SK-N-SH (cell line): ENCODE results near the gene SLC8B1. TPM values are rescaled to one million over a fixed set of nuclear protein-coding genes. Genes with fewer than 3 reads are reported as not detected.
"Not testable (repeated sequence)": the region's sequence is repeated elsewhere in the genome, so short reads cannot be mapped to it uniquely, and the experiment has no call there.

Experiments used
- CTCF ChIA-PET: fragments of 300-600, 350-600 bp; formaldehyde crosslinking; extraction: SDS; loops from one replicate; lab custom pipeline; 2021; lab: Yijun Ruan, JAX
- POLR2A ChIA-PET: fragments of 350-600 bp; sonication (Branson Sonifier 250); formaldehyde crosslinking; extraction: SDS; loops from one replicate; lab custom pipeline; 2020; ENCODE audit warnings: antibody characterized with exemption, inconsistent platforms; lab: Yijun Ruan, JAX
- DNase-seq: peaks from one replicate; pipeline ENCODE4 v3.0.0; 2012
- H2AFZ ChIP-seq: fragments of 200-600 bp; sonication (generic); 2 replicates; pipeline ENCODE4 v1.8.1; 2016; ENCODE audit warnings: antibody characterized with exemption, mild to moderate bottlenecking, low read depth
- H3F3A ChIP-seq: fragments of 200-600 bp; sonication (generic); replicated peaks from 2 replicates; pipeline ENCODE3; 2016; ENCODE audit warnings: antibody characterized with exemption, mild to moderate bottlenecking; ENCODE audit not compliant: insufficient read depth
- H3K27ac ChIP-seq, 2 experiments: fragments of 200-500 bp in 1 of 2; fragments of 200-600 bp in 1 of 2; sonication (Bioruptor generic) in 1 of 2; sonication (generic), shearing (Covaris generic) in 1 of 2; 2 replicates each; pipeline versions ENCODE4 v1.5.1 to v1.6.1; 2014 to 2016; ENCODE audit warnings: low read depth in 2 of 2, inconsistent platforms in 1 of 2, low read length in 1 of 2, mild to moderate bottlenecking in 1 of 2, mixed read lengths in 1 of 2
- H3K27me3 ChIP-seq: fragments of 200-600 bp; sonication (generic), shearing (Covaris generic); 2 replicates; pipeline ENCODE4 v1.6.1; 2016; ENCODE audit warnings: mixed run types; ENCODE audit not compliant: insufficient read depth
- H3K36me3 ChIP-seq, 2 experiments: fragments of 200-500 bp in 1 of 2; fragments of 200-600 bp in 1 of 2; sonication (Bioruptor generic) in 1 of 2; sonication (generic) in 1 of 2; replicated peaks in 1 of 2; 2 replicates each; pipeline versions ENCODE3 to v1.5.1; 2014 to 2016; ENCODE audit warnings: low read length in 1 of 2, mild to moderate bottlenecking in 1 of 2; ENCODE audit not compliant: insufficient read depth in 2 of 2, control insufficient read depth in 1 of 2
- H3K4me1 ChIP-seq, 2 experiments: fragments of 200-500 bp in 1 of 2; fragments of 200-600 bp in 1 of 2; sonication (Bioruptor generic) in 1 of 2; sonication (generic), shearing (Covaris generic) in 1 of 2; 2 replicates each; pipeline versions ENCODE4 v1.5.1 to v1.6.1; 2014 to 2016; ENCODE audit warnings: low read depth in 1 of 2, low read length in 1 of 2, mixed run types in 1 of 2; ENCODE audit not compliant: insufficient read depth in 2 of 2, control insufficient read depth in 1 of 2
- H3K4me2 ChIP-seq: fragments of 200-600 bp; sonication (generic), shearing (Covaris generic); 2 replicates; pipeline ENCODE4 v1.6.1; 2017; ENCODE audit warnings: mixed run types
- H3K4me3 ChIP-seq, 2 experiments: fragments of 200-500 bp in 1 of 2; fragments of 200-600 bp in 1 of 2; sonication (Bioruptor generic) in 1 of 2; sonication (generic), shearing (Covaris generic) in 1 of 2; 2 replicates each; pipeline versions ENCODE4 v1.5.1 to v1.8.1; 2014 to 2016; ENCODE audit warnings: low read depth in 2 of 2, inconsistent platforms in 1 of 2, low read length in 1 of 2, mild to moderate bottlenecking in 1 of 2, mixed read lengths in 1 of 2, moderate library complexity in 1 of 2
- H3K79me2 ChIP-seq: fragments of 200-600 bp; sonication (generic); 2 replicates; pipeline ENCODE4 v1.8.1; 2017; ENCODE audit warnings: mild to moderate bottlenecking; ENCODE audit not compliant: insufficient read depth
- H3K9ac ChIP-seq: fragments of 200-600 bp; sonication (generic); 2 replicates; pipeline ENCODE4 v1.6.1; 2017; ENCODE audit warnings: mixed run types
- H3K9me2 ChIP-seq: fragments of 200-600 bp; sonication (generic); 2 replicates; pipeline ENCODE4 v1.6.1; 2017; ENCODE audit warnings: mixed run types
- H3K9me3 ChIP-seq: fragments of 200-600 bp; sonication (generic); 2 replicates; pipeline ENCODE4 v1.6.1; 2017; ENCODE audit warnings: mixed run types, mild to moderate bottlenecking, moderate library complexity
- H4K20me1 ChIP-seq: fragments of 200-600 bp; sonication (generic); 2 replicates; pipeline ENCODE4 v1.6.1; 2017; ENCODE audit warnings: mild to moderate bottlenecking, mixed run types; ENCODE audit not compliant: insufficient read depth
- CHD2 ChIP-seq: fragments of 150-350 bp; IDR thresholded peaks from 2 replicates; pipeline ENCODE4 v1.6.1; 2018; ENCODE audit warnings: low read length; ENCODE audit not compliant: partially characterized antibody
- CTCF ChIP-seq: fragments of 200-600 bp; sonication (generic); IDR thresholded peaks from 2 replicates; pipeline ENCODE4 v1.6.1; 2017; ENCODE audit warnings: antibody characterized with exemption, mild to moderate bottlenecking, moderate library complexity
- FOSL2 ChIP-seq: IDR thresholded peaks from 2 replicates; pipeline ENCODE4 v1.4.0; 2012; ENCODE audit warnings: low read depth, mild to moderate bottlenecking, moderate library complexity, borderline replicate concordance
- IRF3 ChIP-seq: fragments of 150-350 bp; IDR thresholded peaks from 2 replicates; pipeline ENCODE4 v1.6.1; 2016; ENCODE audit warnings: mild to moderate bottlenecking, low read depth, low read length
- JUND ChIP-seq: IDR thresholded peaks from 2 replicates; pipeline ENCODE4 v1.4.0; 2012
- NRF1 ChIP-seq: IDR thresholded peaks from 2 replicates; pipeline ENCODE4 v1.6.1; 2012; ENCODE audit warnings: low read depth, mild to moderate bottlenecking, low read length
- PBX3 ChIP-seq: IDR thresholded peaks from 2 replicates; pipeline ENCODE4; 2012
- POLR2AphosphoS5 ChIP-seq: IDR thresholded peaks from 2 replicates; pipeline ENCODE4 v1.6.1; 2012; ENCODE audit warnings: low read depth, low read length
- RAD21 ChIP-seq: IDR thresholded peaks from 2 replicates; pipeline ENCODE4 v1.6.1; 2012; ENCODE audit warnings: mild to moderate bottlenecking, low read length
- RFX5 ChIP-seq: IDR thresholded peaks from 2 replicates; pipeline ENCODE4 v1.6.1; 2012; ENCODE audit warnings: mild to moderate bottlenecking, improper control_type of control experiment, low read length
- SIN3A ChIP-seq: IDR thresholded peaks from 2 replicates; pipeline ENCODE4 v1.6.1; 2012; ENCODE audit warnings: low read depth, mild to moderate bottlenecking, low read length, moderate library complexity, borderline replicate concordance
- USF1 ChIP-seq: IDR thresholded peaks from 2 replicates; pipeline ENCODE4 v1.4.0; 2012; ENCODE audit warnings: low read depth, borderline replicate concordance
- WGBS: methylation state at CpG from one replicate; pipeline ENCODE4 v1.1.6; 2017; ENCODE audit warnings: low lambda C conversion rate; 5-methylcytosine and 5-hydroxymethylcytosine counted together
- polyA plus RNA-seq, 3 experiments: library from polyadenylated mRNA; depleted of rRNA; stranded (reverse); fragments of >200 nt; gene quantifications; 2 replicates each; pipeline ENCODE4 v1.2.3, GENCODE V29; 2012

The SLC8B1 gene
- polyA plus RNA-seq, 1 of the 3 experiments (the other 2 are of a cell fraction) = 12.0 TPM

GRCh38 chr12:113358381-113359132, 23.6 kb upstream of the SLC8B1 start, which contains the start of gene PLBD2 (continued):
- TF ChIP-seq USF1 (peak; percentile 95), RAD21 (peak; percentile 35), SIN3A (peak; percentile 88; the same call in 1 of the 2 replicates), CHD2 (no peak), POLR2AphosphoS5 (peak; percentile 72)

GRCh38 chr12:113354192-113354591, 19.3 kb upstream of the SLC8B1 start:
- H3K27me3 ChIP-seq, H3F3A ChIP-seq, H3K36me3 ChIP-seq, CTCF ChIA-PET, H3K9me2 ChIP-seq, H3K27ac ChIP-seq, POLR2A ChIA-PET, DNase-seq, H2AFZ ChIP-seq, H4K20me1 ChIP-seq, H3K4me1 ChIP-seq, H3K9me3 ChIP-seq, H3K9ac ChIP-seq, H3K79me2 ChIP-seq, H3K4me3 ChIP-seq, H3K4me2 ChIP-seq: not testable (repeated sequence)
- 54% methylated on average over 7 of the region's 7 CpGs for WGBS

GRCh38 chr12:113351089-113351488, 16.2 kb upstream of the SLC8B1 start:
- Histone ChIP-seq H3K9me2 (no peaks in the 10 kb centered on the region), H3K4me1 (no peaks in the 10 kb centered on the region), H3K9ac (no peak overlapping the region), H3F3A (no peaks in the 10 kb centered on the region), H3K36me3 (no peaks in the 10 kb centered on the region), H3K4me2 (no peak overlapping the region), H3K79me2 (no peaks in the 10 kb centered on the region), H3K9me3 (no peaks in the 10 kb centered on the region), H3K4me3 (no peak overlapping the region)
- no peak for DNase-seq
- POLR2A ChIA-PET = no interaction called here
- no peak for TF ChIP-seq RFX5
- TF ChIP-seq IRF3 = no peak
- no peak for TF ChIP-seq NRF1
- TF ChIP-seq PBX3 = no peak
- no peak for TF ChIP-seq JUND
- TF ChIP-seq CHD2 = no peak
- no peak for TF ChIP-seq FOSL2
- TF ChIP-seq CTCF = no peak
- TF ChIP-seq, all 33 proteins: peak for 0
- Histone ChIP-seq H3K27me3 (no peaks in the 10 kb centered on the region), H2AFZ (no peak overlapping the region), H4K20me1 (no peaks in the 10 kb centered on the region), H3K27ac (no peak overlapping the region)
- CTCF ChIA-PET = no interaction called here
